ENCODE data around the gene IRX4.

Gene IRX4

GRCh38 chr5:1890296-1890695 is 7.6 kb upstream of the IRX4 start:
- no peak for DNase-seq

GRCh38 chr5:1889321-1890065 is 6.8 kb upstream of the IRX4 start:
- no peak for DNase-seq

DNA sequence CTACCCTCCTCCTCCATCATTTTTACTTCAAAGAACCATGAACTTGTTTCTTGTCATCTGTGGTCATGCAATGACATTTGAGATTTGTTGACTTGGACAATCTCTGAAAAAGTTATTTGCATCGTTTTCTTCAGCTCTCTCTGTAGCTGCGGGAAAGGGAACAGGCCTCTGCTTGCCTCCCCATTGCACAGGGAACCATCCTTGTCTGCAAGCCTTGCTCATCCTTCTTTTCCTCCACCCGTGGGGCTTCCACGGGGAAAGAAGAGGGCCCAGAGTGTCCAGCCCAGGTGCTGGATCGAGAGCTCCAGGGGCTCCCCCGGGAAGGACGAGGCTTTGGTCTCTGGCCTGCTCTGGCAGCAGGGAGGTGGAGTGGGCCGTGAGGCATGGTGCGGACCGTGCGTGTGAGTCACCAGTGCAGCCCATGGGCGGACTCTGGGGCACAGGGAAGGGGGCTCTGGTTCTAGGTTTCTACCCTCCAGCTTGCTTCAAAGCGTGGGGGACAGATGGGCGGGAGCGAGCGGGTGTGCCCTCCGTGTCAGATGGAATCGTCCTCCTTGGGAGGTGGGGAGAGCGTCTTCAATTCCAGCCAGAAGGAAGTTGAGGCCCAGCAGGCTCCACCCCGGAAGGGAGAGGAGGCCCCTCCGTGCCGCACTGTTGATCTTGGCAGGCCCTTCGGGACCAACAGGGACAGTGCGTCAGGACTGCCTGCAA is 6.0 kb upstream of the IRX4 start:
- DNase-seq = no peak

GRCh38 chr5:1887588-1888360 is 5.0 kb upstream of the IRX4 start:
- DNase-seq = no peak

- no peak for DNase-seq
Measured at GRCh38 chr5:1886846-1887587, 4.3 kb upstream of the IRX4 start.

DNA sequence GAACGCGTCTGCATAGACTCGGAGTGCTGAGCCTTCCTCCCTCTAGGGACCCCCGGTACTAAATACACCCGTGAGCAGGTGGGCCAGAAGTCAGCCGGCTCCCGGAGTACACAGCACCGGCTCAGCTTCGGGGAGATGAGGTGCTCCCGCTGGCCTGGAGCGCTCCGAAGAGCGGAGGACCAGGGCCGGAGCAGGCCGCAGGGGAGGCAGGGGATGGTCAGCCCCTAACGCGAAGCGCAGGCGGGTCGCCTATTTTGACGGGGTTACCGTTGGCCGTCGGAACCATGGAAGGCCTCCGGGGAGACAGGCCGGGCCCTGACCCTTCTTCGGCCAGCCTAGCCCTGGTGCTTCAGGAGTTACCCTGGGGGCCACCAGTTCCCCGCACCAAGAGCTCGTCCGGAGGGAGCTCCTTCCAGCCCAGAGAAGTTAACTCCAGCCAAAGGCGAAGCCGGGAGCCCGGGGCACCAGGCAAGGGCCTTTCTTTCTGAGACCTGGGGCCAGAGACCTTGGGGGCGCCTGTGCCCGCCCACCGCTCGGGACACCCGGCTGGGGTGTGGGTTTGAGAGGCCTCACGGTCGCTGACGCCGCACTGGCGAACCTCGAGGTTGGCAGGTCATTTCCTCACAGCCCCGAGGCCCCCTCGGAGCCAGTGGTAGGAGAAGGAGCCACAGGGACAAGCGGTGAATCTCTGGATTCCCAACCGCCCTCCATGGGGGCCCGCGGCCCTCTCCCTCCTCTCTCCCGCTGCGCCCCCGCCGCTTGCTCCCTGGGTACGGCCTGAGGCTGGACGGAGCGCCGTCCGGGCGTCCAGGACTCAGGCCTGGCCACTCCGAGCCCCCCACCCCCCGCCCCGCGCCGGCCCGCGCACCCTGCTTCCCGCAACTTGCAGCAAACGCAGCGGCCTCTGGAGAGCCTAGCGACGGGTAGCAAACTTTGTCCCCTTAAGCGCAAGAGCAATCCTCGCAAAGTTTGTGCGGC is 3.4 kb upstream of the IRX4 start:
- no peak for DNase-seq

GRCh38 chr5:1885404-1885755 is 2.7 kb upstream of the IRX4 start:
- no peak for DNase-seq

GRCh38 chr5:1884678-1885403 is 2.1 kb upstream of the IRX4 start:
- no peak for DNase-seq

DNA sequence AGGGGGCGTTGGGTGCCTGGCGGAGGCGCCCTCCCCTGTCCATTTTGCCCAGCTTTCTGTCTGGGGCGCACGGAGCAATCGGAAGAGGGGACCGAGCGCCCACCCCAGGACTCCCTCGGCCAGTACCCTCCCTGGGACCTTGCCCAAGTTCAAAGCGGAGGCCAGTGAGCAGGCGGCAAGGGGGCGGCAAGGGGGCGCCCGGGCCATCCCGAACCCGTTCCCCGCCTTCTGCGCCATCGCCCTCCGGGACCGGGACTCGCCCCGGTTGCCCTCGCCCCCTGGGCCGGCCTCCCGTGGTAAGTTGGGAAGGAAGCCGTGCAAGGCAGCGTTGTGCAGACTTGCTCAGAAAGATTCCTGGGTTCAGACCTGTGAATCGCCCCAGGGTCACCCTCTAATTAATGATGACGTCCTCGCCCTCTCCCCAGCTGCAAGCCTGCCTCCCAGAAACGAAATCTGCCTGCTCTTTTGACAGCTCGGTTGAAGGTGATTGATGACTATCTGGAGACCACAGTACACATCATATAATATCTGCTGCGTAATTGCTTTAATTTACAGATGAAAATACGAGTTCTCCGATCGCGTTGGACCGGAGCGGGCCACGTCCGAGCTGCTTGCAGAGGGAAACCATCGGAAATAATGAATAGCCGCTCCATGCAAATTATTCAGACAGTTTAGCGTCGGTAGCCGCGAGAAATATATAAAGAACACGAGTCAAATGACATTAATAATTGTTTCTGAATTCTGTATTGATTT is 1.4 kb upstream of the IRX4 start:
- DNase-seq = no peak

- no peak for DNase-seq
Measured at GRCh38 chr5:1883120-1883924, 597 bp upstream of the IRX4 start.

- no peak for DNase-seq
Measured at GRCh38 chr5:1881731-1882336, 891 bp downstream of the IRX4 start.

- no peak for DNase-seq
Measured at GRCh38 chr5:1881098-1881572, 1.6 kb downstream of the IRX4 start.

GRCh38 chr5:1880377-1881025 is 2.2 kb downstream of the IRX4 start:
- no peak for DNase-seq

- DNase-seq = no peak
Measured at GRCh38 chr5:1879292-1880263, 3.1 kb downstream of the IRX4 start.

- DNase-seq = no peak
Measured at GRCh38 chr5:1878050-1878849, 4.5 kb downstream of the IRX4 start.
